HUDEP-2 (cell line): Measurements from ENCODE around the gene KRT14.
"Not testable (repeated sequence)": the region's sequence is repeated elsewhere in the genome, so short reads cannot be mapped to it uniquely, and the experiment has no call there.

Source experiments
- DNase-seq, 76 experiments: peaks; one replicate each; lab custom pipeline; 2025; ENCODE audit not compliant: unreplicated experiment in 76 of 76; lab: John Stamatoyannopoulos, UW

Gene KRT14

DNA sequence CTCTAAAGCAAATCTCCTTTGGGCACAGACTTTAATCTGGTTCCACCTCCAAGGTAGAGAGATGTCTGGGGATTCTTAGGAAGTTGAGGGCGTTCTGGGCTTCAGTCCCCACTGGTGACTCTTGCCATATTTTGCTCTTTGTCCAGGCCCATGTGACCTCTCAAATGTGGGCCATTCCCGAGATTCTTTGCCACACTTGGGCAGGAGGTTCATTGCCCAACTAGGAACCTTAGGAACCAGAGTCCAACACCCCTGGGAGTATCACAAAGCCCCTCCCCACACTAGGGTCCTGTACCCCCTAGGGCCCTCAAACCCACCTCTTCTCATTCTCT, 6.5 kb downstream of the KRT14 start:
- DNase-seq: no peak

DNA sequence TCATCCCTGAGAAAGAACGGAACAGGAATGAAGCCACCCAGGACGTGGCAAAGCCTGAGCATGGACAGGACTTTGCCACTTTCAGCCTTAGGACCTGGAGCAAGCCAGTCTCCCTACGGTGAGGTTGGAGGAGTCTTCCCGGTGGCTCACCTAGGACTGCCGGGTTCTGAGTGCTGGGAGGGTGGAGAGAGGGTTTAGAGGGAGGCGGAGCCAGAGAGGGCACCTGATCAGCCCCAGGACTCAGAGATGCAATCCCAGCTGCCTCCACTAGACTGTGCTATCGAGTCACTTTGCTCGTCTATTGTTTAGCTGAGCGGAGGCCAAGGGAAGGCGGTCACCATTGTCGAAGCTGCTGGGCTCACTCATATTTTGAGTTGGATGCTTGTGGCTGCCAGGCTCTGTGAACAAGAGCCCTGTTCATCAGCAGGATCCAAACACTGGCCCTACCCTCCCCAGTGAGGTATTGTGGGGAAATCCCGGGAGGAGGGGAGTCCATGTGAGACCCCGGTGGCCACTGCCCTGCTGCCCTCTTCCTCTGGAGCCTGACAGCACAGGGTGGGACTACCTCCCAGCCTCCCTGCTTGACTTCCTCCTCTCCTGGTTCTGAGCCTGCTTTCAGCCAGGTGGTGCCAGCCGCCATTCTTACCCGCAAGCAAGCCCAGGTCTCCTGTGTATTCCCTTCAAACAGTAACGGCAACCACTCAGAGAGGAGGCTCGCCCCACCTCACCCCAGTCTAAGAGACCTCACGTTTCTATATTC, 7.0 kb downstream of the KRT14 start:
- DNase-seq: peak in 72 of 76 experiments; percentile 6 to 88 (median 71)

DNA sequence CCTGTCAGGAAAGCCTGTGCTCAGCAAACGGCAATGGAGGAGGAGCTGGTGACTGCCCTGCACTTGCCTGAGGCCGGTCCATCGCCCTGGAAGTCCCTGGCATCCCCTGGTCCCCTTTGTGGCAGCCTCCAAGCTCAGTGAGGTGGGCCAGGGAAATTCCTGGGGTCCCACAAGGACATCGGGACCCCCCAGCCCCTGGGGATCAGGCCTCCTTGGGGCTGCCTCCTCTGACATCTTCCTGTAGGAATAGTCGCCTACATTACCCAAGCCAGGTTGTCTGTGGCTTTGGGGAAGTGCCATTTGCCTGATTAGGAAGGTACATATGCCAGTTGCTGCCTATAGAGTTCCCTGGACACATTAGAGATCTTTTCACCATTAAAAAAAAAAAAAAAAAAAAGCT, 7.7 kb downstream of the KRT14 start:
- DNase-seq: no peak

DNA sequence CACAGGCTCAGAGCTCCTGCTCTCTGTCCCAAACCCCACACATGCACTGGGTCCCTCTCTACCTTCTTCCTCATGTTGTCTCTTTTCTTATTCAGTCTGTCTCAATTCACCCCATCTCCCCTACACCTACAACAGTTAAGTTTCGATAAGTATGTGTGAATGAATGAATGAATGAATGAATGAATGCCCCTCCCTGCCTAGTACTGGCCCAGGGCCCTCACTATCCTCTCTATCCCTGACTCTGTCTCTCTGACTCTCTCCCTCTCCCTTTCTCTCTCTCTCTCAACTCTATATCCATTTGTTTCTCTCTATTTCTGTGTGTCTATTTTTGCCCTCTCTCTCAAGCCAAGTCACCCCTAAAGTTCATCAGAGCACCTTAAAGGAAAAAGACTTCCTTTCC, 8.2 kb downstream of the KRT14 start:
- no peak for DNase-seq

DNA sequence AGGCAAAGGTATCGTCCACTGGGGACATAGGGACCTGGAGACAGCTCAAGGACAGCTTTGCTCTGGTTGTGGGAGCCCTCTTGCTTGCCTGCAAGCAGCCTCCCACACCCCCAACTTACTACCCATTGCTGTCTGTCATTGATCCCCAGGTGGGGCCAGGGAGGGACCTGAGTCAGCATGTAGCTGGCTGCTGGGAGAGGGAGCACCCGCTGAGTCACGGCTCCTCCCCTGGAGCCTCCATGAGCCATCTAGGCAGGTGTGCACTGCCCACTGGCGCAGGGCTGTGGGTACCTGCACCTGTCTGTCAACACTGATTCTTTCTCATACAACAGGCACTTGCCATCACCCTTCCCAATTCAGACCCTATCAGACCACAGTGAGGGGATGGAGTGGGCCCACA, 10.0 kb downstream of the KRT14 start:
- DNase-seq: not testable (repeated sequence)

DNA sequence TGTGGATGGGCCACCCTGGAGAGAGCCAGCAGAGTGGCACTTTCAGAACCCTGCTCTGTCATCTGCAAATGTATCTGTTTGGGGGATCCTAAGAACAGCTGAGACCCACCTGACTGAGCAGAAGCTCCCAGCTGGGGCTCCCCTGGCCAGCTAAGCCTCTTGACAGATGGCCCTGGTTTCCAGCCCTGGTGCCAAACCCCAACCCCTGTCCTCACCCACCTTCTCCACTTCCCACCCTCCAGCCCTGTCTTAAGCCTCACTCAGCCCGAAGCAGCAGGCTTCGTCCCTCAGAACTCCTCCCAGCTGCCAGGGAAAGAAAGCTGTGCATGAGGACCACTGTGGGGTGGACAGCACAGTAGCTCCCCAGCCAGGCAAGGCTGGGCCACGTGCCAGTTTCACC, 11.4 kb downstream of the KRT14 start:
- no peak for DNase-seq

DNA sequence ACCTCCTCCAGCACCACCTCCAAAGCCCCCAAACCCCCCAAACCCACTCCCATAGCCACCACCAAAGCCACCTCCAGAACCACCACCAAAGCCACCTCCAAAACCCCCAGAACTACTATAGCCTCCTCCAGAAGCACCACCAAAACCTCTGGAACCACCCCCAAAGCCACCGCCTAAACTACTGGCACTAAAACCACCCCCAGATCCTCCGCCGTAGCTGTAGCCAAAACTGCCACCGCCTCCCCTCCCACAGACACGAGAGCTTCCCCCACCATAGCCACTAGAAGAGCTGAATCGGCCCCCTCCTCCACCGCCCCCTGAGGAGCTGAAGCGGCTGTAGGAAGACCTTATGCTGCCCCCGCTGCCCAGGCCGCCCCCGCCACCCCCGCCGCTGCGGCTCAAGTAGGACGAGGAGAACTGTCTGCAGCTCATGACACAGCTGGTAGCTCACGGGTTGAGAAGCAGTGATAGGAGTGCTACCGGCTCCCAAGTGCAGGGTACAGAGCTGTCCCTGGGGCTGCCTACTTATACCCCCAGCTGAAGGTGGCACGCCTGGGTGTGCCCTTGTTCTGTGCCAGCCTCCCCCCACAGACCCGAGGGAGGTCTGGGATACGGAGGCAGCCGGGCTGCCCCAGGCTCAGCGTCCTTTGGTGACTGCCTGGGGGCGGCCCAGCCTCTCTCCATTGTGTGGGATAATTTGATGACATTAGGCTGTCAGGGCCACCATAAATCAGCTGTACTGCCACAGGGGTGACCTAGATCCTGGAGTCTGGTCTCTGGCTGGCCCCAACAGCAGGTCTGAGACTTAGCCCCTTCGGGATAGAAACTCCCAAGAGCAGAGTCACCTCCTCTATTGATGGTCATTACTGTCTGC, 14.9 kb downstream of the KRT14 start, which contains the start of gene KRT9:
TSS of gene KRT9 (minus strand) at position 499 of the 874 bp plus-strand sequence. CDS start at position 432, 67 bp downstream.
- no peak for DNase-seq

DNA sequence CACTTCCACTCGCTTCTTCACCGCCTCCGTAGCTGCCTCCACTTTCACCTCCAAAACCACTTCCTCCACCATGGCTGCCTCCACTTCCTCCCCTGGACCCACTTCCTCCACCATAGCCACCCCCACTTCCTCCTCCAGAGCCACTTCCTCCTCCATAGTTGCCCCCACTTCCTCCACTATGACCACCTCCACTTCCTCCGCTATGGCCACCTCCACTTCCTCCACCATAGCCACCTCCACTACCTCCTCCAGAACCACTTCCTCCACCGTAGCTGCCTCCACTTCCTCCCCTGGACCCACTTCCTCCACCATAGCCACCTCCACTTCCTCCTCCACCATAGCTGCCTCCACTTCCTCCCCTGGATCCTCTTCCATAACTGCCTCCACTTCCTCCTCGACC, 19.4 kb downstream of the KRT14 start:
- no peak for DNase-seq

DNA sequence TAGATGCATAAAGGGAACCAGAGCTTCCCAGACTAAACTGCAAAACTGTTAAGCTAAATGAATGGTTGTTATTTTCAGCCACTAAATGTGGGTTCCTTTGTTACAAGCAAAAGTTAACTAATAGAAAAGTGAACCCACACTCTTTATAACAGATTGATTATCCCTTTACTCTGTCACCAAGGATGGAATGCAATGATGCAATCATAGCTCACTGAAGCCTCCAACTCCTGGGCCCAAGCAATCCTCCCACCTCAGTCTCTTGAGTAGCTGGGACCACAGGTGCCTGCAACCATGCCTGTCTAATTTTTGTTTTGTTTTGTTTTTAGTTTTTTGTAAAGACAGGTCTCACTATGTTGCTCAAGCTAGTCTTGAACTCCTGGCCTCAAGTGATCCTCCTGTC, 21.4 kb downstream of the KRT14 start:
- DNase-seq: no peak

DNA sequence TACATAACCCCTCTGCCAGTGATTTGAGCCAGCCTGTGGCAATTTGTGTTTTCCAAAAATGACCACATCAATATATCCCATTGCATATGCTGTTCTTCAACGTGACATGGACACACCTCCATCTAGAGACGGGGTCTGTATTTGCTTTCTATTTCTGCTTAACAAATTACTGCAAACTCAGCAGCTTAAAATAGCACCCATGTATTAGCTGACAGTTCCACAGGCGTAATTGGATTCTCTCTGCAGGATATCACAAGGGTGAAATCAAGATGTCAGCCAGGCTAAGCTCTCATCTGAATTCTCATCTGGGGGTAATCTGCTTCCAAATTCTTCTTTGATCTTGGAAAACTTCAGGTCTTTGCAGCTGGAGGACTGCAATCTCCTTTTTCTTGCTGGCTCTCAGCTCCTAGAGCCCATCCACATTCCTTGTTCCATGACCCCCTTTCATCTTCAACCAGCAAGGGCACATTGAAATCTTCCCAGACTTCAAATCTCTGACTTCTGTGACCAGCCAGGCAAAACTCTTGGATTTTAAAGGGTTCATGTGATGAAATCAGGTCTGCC, 23.0 kb downstream of the KRT14 start:
- DNase-seq: no peak

DNA sequence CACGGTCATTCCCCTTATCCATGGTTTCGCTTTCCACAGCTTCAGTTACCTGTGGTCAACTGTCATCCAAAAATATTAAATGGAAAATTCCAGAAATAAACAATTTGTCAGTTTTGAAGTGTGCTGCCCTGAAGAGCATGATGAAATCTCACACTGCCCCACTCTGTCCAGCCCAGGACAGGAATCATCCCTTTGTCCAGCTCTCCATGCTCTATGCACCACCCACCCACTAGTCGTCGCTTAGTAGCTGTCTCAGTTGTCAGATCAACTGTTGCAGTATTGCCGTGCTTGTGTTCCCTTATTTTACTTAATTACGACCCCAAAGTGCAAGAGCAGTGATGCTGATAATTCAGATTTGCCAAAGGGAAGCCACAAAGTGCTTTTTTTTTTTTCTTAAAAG, 25.1 kb downstream of the KRT14 start:
- DNase-seq: no peak

DNA sequence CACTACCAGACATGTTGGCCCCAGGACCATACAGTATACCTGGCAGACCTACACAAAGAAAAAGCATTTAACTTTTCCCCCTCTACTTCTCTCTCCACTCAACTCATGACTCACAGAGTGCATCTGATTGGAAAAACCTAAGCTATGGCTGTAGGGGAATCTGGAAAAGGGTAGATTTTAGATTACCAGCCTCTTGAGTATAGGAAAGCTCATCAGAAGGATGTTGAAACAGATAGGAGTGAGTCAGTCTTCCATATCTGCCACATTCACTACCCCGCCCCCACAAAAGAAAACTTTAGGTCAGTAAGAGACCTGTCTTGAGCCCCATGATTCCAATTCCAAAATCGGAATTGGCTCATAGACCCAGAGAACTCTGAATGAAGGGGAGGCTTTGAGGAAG, 27.1 kb downstream of the KRT14 start:
- DNase-seq: peak in 1 of 76 experiments; percentile 6

DNA sequence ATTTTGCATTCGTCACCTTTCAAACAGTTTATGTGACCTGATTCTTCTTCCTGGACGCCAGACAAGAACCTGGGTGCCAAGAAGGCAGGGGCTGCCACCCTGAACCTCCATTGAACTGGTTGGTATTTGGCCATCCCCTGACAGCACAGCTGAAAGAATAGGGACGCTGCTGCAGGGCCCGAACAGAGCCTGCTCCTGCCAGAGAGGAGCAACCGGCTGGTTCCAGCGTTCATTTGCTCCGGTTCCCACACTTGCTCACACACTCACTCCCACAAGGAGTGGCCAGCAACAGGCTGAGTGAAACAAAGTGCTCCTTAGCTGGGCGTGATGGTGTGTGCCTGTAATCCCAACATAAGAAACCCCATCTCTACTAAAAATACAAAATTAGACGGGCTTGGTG, 29.8 kb downstream of the KRT14 start:
- DNase-seq: no peak

DNA sequence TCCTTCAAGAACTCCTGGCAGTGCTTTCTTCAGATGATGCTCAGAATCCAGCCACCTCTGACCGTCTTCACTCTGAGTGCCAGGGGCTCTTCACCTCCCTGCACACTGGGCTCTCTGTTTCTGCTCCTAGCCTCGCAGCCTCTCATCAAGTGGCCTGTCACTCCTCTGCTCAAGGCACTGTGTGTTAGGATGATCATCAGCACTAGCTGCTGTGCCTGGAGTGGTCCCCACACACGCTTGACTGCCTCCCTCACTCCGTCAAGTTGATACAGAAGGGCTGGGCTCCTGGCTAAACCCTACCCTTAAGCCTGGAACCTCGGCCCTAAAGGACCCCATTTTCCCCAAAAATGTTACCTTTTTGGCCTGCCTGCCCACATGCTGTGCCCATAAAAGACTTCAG, 30.4 kb downstream of the KRT14 start:
- no peak for DNase-seq

DNA sequence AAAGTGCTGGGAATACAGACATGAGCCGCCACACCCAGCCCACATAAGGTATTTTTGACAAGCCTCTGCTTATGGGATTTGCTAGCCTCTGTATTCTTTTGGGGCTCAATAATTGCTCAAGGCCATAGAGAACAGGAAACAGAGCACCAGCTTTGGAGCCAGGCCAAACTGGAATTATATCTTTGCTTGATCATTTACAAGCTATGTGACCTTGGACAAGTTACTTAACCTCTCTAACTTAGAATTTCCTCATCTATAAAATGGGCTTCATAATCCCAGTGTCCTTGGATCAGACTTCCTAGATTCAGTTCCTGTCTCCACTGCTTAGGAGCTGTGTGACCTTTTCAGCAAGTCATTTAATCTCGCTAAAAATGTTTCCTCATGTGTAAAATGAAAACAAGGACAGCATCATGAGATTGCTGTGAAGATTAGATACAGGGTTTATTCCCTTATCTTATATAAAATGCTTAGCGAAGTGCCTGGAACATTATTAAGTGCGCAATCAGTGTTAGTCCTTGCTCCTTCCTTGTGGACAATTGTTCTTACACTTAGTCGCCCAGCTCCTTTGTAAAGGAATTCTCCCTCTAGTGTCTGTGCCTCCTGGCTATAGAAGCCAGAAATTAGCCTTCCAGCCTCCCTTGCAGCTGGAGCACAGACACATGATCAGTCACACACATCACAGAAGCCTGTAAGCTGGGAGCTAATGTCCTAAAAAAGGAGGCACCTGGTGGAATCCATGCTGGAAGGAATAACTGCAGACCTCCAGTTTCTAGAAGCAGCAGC, 31.4 kb downstream of the KRT14 start:
- DNase-seq: no peak

DNA sequence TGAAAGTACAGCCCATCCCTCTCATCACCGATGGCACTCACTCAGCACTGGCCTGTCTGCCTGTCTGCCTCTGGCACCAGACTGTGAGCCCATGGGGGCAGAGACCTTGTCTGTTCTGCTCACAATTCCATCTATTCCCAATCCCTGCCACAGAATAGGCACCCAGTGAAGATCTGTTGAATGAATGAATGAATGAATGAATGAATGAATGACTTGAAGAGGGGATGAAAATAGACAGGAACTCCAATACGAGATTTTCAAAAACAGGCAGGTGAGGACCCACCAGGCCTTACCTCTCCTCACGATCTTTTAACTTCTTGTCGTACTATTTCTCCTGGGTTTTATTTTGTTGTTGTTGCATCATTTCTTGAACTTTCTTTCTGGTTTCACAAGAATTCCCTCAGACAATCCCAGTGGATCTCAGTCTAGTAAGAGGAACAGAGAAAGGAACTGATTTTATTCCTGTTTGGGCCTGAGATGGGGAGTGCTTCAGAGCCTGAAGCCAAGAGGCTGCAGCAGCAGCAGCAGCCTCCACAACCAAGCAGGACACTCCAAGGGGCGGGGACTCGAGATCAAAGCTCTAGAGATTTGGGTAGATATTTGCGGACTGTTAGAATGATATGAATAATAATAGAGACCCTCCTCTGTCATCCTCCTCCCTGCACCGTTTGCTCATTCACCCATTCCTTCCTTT, 32.6 kb downstream of the KRT14 start:
- no peak for DNase-seq

DNA sequence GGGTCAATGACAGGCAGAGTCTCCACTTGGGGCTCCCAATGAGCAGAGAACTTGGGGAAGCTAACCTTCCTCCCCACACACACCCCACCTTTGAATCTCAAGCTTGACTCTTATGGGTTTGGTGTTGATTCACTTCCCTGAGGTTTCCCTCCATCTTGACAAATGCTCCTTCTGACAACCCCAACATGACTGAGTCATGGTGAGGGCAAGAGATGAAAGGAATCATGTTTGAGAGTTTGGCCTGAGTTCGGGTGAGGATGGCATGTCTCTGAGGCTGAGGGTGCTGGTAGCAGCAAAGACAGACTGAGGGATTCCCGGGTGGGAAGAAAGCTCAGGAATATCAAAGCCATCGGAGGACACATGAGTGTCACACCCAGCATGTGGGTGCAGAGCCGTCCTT, 33.5 kb downstream of the KRT14 start:
- no peak for DNase-seq

DNA sequence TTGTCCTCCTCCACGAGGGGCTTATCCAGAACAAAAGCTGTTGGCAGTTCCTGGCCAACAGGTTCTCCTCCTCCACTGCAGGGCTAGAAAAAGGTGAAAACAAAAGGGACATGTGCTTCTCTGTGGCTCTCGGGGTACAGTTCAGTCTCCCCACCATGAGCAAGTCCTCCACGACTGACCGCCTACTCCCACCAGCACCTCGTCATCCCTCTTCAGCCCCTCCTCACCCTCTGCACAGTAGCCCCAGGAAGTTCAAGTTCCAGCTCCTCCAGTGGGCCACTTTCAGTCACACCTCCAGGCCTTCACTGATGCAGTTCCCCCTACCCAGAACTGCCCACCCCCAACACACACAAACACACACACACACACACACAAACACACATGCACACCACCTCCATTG, 34.2 kb downstream of the KRT14 start:
- no peak for DNase-seq

DNA sequence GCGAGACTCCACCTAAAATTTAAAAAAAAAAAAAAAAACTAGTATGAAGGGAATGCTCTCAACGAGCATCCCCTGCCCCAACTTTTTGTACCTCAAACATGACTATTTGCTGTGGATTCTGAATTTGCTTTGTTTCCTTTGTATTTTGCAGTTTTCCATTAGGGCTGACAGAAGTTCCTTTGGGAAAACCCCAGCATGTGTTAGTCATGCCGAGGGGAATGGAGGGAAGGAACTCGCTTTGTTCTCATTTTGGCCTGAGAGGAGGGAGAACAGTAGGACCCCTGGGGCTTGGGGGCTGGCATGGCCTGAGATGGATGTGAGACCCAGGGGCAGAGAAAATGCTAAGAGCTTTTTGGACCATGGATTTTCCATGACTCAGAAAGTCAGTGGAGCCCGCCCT, 35.3 kb downstream of the KRT14 start:
- no peak for DNase-seq

DNA sequence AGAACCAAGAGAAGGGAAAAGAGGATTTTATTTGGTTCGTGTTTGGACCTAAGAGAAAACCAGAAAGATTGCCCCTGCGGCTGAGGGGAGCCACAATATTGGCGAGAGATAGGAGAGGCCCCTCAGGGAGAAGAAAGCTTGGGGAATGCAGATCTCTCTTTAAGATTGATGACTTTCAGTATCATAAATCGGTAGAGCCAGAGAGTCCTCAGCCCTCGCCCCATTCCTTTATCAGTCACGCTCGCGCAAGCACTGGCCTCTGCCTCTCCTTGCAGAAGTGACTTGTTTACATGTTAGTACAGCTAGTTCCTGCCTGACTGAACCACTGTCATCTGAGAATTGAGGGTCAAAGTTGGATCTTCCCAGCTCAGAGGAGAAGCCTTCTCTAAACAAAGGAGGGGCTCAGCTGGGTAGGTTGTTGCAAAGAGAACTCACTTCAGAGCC, 37.1 kb downstream of the KRT14 start:
- DNase-seq: peak in 17 of 76 experiments; percentile 4 to 32 (median 19)
